ENCODE measurements around the gene KHSRP. TPM values are rescaled to one million over a fixed set of nuclear protein-coding genes. Genes with fewer than 3 reads are reported as not detected.

The KHSRP gene
- 100 to 1,000 TPM; 100 to 206 (median 112) TPM for total RNA-seq

GRCh38 chr19:6424195-6424938, at the start of gene KHSRP:
TSS of gene KHSRP (minus strand) at chr19:6424811. CDS start at chr19:6424701, 110 bp downstream.
- peak within 1 kb of the TSS; percentile 73 to 95 (median 83) for H3K4me3 ChIP-seq
- TF ChIP-seq POLR2AphosphoS5 (IDR thresholded peaks at IDR 0.05) (peak; percentile 87 to 93 (median 90)), POLR2A (IDR thresholded peaks at IDR 0.05) (peak; percentile 62), CTCF (IDR thresholded peaks at IDR 0.05) (no peak)
- H3K4me1 ChIP-seq: peaks cover 8 to 29% (median 20%) of the 10 kb centered on the region in 4 donors
- DNase-seq: no peak
- no peaks in the 10 kb centered on the region for H3K9me3 ChIP-seq
- no peaks in the 10 kb centered on the region for H3K27me3 ChIP-seq
- WGBS, 2 donors (ENCODE audit: low coverage in 1 of 2): 0% methylated on average over 17 of the region's 114 CpGs; no CpG with 5 or more reads in 1 of the 2 donors
- intact Hi-C loops (cut with DNase I; ENCODE audit: low total_unique reads) (loop anchor here (10.0 kb wide), 1 partner anchor 1200 kb away; the partner anchor contains the start of genes PET100 and XAB2), in situ Hi-C loops (cut with MboI; ENCODE audit: low pct_ligation_motif_present in 1 of 4, low pct_unique_long_range_greater_than_20kb in 1 of 4, low sequenced_read_pairs in 3 of 4) (no loop called here)
- peaks cover 0 to 14% (median 6%) of the 10 kb centered on the region in 4 donors for H3K36me3 ChIP-seq
- H3K27ac ChIP-seq: peak within 1 kb of the TSS; percentile 77 to 91 (median 86)

GRCh38 chr19:6473647-6474046, 49.0 kb upstream of the KHSRP start:
- intact Hi-C loops (cut with DNase I; ENCODE audit: low total_unique reads) (no loop called here), in situ Hi-C loops (cut with MboI; ENCODE audit: low pct_ligation_motif_present in 1 of 4, low pct_unique_long_range_greater_than_20kb in 1 of 4, low sequenced_read_pairs in 3 of 4) (no loop called here)
- Histone ChIP-seq H3K9me3 (no peaks in the 10 kb centered on the region), H3K4me3 (no peak overlapping the region), H3K4me1 (peaks cover 4 to 17% (median 11%) of the 10 kb centered on the region in 4 donors), H3K27me3 (peaks cover 19% of the 10 kb centered on the region), H3K36me3 (no peaks in the 10 kb centered on the region), H3K27ac (no peak overlapping the region)
- no peak for DNase-seq
- WGBS, 2 donors (ENCODE audit: low coverage in 1 of 2): 52 to 56% methylated on average over 5 to 9 of the region's 9 CpGs
- TF ChIP-seq EP300 (IDR thresholded peaks at IDR 0.05; ENCODE audit: low read depth) (no peak), CTCF (IDR thresholded peaks at IDR 0.05) (no peak), POLR2AphosphoS5 (IDR thresholded peaks at IDR 0.05) (no peak), POLR2A (IDR thresholded peaks at IDR 0.05) (no peak)

- no peak for DNase-seq
- H3K4me1 ChIP-seq: peaks cover 4 to 17% (median 11%) of the 10 kb centered on the region in 4 donors
- in situ Hi-C loops (cut with MboI; ENCODE audit: low pct_ligation_motif_present in 1 of 4, low pct_unique_long_range_greater_than_20kb in 1 of 4, low sequenced_read_pairs in 3 of 4): no loop called here
- H3K27ac ChIP-seq: no peak overlapping the region
- TF ChIP-seq EP300 (IDR thresholded peaks at IDR 0.05; ENCODE audit: low read depth): no peak
- TF ChIP-seq POLR2A (IDR thresholded peaks at IDR 0.05): no peak
- TF ChIP-seq CTCF (IDR thresholded peaks at IDR 0.05): no peak
- no peak for TF ChIP-seq POLR2AphosphoS5 (IDR thresholded peaks at IDR 0.05)
- 87% methylated on average over 4 of the region's 4 CpGs; no CpG with 5 or more reads in 1 of the 2 donors for WGBS, 2 donors (ENCODE audit: low coverage in 1 of 2)
- no peak overlapping the region for H3K4me3 ChIP-seq
- peaks cover 19% of the 10 kb centered on the region for H3K27me3 ChIP-seq
- no peaks in the 10 kb centered on the region for H3K36me3 ChIP-seq
- intact Hi-C loops (cut with DNase I; ENCODE audit: low total_unique reads): no loop called here
- H3K9me3 ChIP-seq: no peaks in the 10 kb centered on the region
These were observed 48.1 kb upstream of the KHSRP start for GRCh38 chr19:6472713-6473112.

GRCh38 chr19:6471076-6471475, 46.5 kb upstream of the KHSRP start:
- in situ Hi-C loops (cut with MboI; ENCODE audit: low pct_ligation_motif_present in 1 of 4, low pct_unique_long_range_greater_than_20kb in 1 of 4, low sequenced_read_pairs in 3 of 4) (no loop called here), intact Hi-C loops (cut with DNase I; ENCODE audit: low total_unique reads) (no loop called here)
- Histone ChIP-seq H3K4me3 (no peak overlapping the region), H3K9me3 (no peaks in the 10 kb centered on the region), H3K27me3 (peaks cover 9% of the 10 kb centered on the region), H3K4me1 (peaks cover 0 to 8% (median 6%) of the 10 kb centered on the region in 4 donors), H3K27ac (no peak overlapping the region), H3K36me3 (peaks cover 0 to 5% (median 0%) of the 10 kb centered on the region in 4 donors)
- TF ChIP-seq CTCF (IDR thresholded peaks at IDR 0.05) (no peak), POLR2AphosphoS5 (IDR thresholded peaks at IDR 0.05) (no peak), EP300 (IDR thresholded peaks at IDR 0.05; ENCODE audit: low read depth) (no peak), POLR2A (IDR thresholded peaks at IDR 0.05) (no peak)
- no peak for DNase-seq
- 95% methylated on average over 14 of the region's 14 CpGs; no CpG with 5 or more reads in 1 of the 2 donors for WGBS, 2 donors (ENCODE audit: low coverage in 1 of 2)
